Stimulated activated naive CD8-positive, alpha-beta T cell treated with anti-CD3 and anti-CD28 coated beads, Interleukin-15, amount 100 ng/mL, for 72 hours (primary cell): Measurements from ENCODE around the gene ACTN1.

Source experiments
- ATAC-seq: fragments of 150-1000 bp; cut with Tn5 transposase; 2 replicates; pipeline ENCODE4 v1.10.0; 2021; ENCODE audit warnings: mild to moderate bottlenecking, moderate library complexity
- DNase-seq, 2 donors: peaks; one replicate each; pipeline ENCODE4 v3.0.0; 2021 to 2022
- H3K27ac Mint-ChIP-seq, 2 donors: one replicate each; pipeline ENCODE4 v1.8.0; 2022; ENCODE audit warnings: mild to moderate bottlenecking in 2 of 2, mixed read lengths in 2 of 2, moderate library complexity in 2 of 2
- H3K27me3 Mint-ChIP-seq: one replicate; pipeline ENCODE4 v1.8.0; 2022; ENCODE audit warnings: mixed read lengths
- H3K4me1 Mint-ChIP-seq: one replicate; pipeline ENCODE4 v1.8.0; 2022; ENCODE audit warnings: mild to moderate bottlenecking, mixed read lengths
- H3K4me3 Mint-ChIP-seq, 2 donors: one replicate each; pipeline ENCODE4 v1.8.0; 2022; ENCODE audit warnings: mild to moderate bottlenecking in 2 of 2, mixed read lengths in 2 of 2, moderate library complexity in 1 of 2
- H3K9me3 Mint-ChIP-seq, 2 donors: one replicate each; pipeline ENCODE4 v1.8.0; 2022; ENCODE audit warnings: mixed read lengths in 2 of 2

The ACTN1 gene

DNA sequence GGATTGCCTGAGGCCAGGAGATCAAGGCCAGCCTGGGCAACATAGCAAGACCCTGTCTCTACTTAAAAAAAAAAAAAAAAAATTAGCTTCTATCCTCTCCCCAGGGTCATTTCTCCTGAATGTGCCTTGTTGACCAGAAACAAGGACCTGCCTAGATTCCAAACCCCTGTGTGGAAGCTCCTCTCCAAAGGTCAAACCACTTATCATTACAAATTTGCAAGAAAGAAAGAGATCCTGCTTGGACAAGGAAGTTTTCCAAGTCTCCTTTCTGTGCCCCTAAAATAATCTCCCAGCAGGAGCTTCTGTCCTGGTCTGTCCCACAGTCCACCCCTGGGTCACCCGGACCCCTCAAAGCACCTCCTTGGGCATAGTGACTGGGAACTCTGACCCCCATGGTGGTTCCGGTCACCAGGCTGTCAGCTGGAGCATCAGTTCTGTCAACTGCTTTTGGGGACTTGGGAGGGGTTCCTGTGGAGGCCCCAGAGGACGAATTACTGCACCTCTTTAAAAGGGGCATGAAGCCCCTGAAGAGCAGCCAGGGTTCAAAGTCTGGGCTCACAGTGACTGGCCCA, 38.4 kb downstream of the ACTN1 start:
- no peak for DNase-seq
- Mint-ChIP-seq H3K27ac (peak overlapping the region; percentile 28 to 82), H3K27me3 (no peaks in the 10 kb centered on the region), H3K4me3 (no peak overlapping the region), H3K4me1 (peaks cover 99% of the 10 kb centered on the region), H3K9me3 (no peaks in the 10 kb centered on the region)
- ATAC-seq, result no peak

GRCh38 chr14:68939893-68940613, 39.0 kb downstream of the ACTN1 start:
- H3K9me3 Mint-ChIP-seq, result no peaks in the 10 kb centered on the region
- H3K27ac Mint-ChIP-seq, result peak overlapping the region; percentile 48 to 99
- peak; percentile 85 for ATAC-seq
- peaks cover 99% of the 10 kb centered on the region for H3K4me1 Mint-ChIP-seq
- H3K27me3 Mint-ChIP-seq, result no peaks in the 10 kb centered on the region
- peak overlapping the region; percentile 44 to 83 for H3K4me3 Mint-ChIP-seq
- peak in 1 of 2 donors; percentile 64 for DNase-seq

DNA sequence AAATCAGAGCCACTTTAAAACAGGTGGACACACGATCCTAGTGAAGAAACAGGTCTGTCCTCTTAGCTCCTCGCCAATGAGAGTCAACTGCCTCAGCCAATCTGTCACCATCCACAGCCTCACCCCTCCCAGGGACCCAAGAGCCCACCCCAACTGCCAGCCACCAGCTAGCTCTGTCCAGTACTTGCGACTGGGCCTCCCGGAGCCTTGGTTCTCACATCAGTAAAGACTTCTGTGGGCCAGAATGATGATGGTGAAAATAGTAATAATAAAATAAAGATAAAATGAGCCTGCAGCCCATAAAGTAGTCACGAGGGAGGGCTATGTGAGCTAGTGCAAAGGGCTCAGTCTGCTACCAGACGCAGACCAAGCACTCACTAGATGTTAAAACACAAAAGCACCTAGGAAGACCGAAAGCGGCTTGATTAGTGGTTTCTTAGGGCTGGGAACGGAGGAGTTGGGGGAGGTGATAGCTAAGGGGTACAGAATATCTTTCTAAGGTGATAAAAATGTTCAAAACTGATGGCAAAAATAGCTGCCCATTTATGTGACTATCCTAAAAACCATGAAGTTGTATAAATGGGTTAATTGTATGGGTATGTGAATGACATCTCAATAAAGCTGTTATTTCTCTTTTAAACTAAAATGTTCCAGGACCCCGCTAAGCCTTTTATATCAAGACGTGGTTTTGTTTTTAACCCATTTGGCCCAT, 39.8 kb downstream of the ACTN1 start:
- ATAC-seq, result peak; percentile 43
- no peaks in the 10 kb centered on the region for H3K9me3 Mint-ChIP-seq
- H3K4me3 Mint-ChIP-seq, result peak overlapping the region; percentile 30 to 83
- no peak for DNase-seq
- H3K27me3 Mint-ChIP-seq, result no peaks in the 10 kb centered on the region
- peaks cover 99% of the 10 kb centered on the region for H3K4me1 Mint-ChIP-seq
- H3K27ac Mint-ChIP-seq, result peak overlapping the region; percentile 83 to 99

GRCh38 chr14:68938271-68939150, 40.6 kb downstream of the ACTN1 start:
- H3K4me3 Mint-ChIP-seq, result peak overlapping the region; percentile 65 to 83
- no peak for ATAC-seq
- peaks cover 99% of the 10 kb centered on the region for H3K4me1 Mint-ChIP-seq
- no peaks in the 10 kb centered on the region for H3K27me3 Mint-ChIP-seq
- peak overlapping the region; percentile 83 to 99 for H3K27ac Mint-ChIP-seq
- no peak for DNase-seq
- H3K9me3 Mint-ChIP-seq, result no peaks in the 10 kb centered on the region

DNA sequence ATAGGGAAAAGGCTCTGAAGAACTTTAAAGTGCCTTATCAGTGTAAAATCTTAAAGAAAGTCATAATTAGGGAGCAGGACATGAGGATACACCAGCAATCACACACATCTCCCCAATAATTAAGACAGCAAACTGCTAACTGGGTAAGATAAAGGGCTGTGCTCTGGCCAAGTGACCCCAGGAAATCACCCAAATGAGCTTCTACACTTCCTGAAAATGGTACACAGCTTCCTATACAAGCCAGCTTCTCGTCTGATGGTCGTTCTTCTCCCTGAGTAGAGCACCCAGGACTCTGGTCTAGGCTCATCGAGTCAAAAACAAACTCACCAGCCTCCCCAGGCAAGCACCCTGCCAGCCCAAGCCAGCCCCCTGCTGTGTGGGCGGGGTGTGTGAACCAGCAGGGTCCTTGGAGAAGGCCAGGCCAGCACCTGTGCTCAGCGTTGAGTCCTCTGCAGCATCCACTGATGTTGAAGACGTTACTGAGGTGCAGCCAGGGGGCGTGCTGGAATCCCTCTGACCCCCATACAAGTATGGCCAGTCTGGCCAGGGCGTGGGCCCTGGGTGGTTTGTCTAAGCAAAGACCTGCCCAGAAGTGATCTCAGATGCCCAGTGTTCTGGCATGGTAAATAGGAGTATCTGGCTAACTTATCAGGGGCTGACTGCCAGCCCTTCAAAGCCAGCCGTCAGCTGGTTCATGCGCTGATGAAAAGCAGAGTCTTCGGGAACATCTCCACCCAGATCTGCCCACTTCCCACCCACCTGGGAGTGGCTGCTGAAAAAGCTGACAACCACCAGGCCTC, 41.4 kb downstream of the ACTN1 start:
- no peaks in the 10 kb centered on the region for H3K9me3 Mint-ChIP-seq
- H3K27ac Mint-ChIP-seq, result peak overlapping the region; percentile 71 to 99
- peaks cover 99% of the 10 kb centered on the region for H3K4me1 Mint-ChIP-seq
- H3K27me3 Mint-ChIP-seq, result no peaks in the 10 kb centered on the region
- ATAC-seq, result peak; percentile 61
- H3K4me3 Mint-ChIP-seq, result peak overlapping the region; percentile 65 to 83
- peak; percentile 43 to 46 for DNase-seq

DNA sequence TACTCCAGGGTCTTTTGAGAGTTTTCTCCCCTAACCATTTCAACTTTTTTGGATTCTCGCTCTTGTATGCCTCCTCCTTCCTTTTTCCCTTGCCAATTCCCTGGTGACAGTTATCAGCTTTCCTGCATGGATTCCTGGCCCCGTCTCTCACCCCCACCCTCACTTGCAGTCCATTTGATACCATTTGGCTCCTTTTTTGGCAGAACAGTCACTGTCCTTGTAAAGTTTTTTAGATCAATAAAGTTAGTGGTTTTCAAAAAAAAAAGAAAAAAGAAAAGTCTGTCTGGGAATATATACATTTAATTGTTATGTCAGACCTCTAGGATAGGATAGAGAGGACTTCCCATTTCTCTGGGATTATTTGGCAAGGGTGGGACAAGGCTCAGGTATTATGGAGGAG, 42.1 kb downstream of the ACTN1 start:
- Mint-ChIP-seq H3K4me1 (peaks cover 99% of the 10 kb centered on the region), H3K27me3 (no peaks in the 10 kb centered on the region), H3K27ac (peak overlapping the region in 1 of 2 donors; percentile 99), H3K9me3 (no peaks in the 10 kb centered on the region), H3K4me3 (no peak overlapping the region)
- ATAC-seq (no peak), DNase-seq (no peak)

GRCh38 chr14:68936476-68936875, 42.6 kb downstream of the ACTN1 start:
- H3K4me1 Mint-ChIP-seq, result peaks cover 99% of the 10 kb centered on the region
- peak overlapping the region; percentile 38 to 43 for H3K27ac Mint-ChIP-seq
- no peaks in the 10 kb centered on the region for H3K27me3 Mint-ChIP-seq

DNA sequence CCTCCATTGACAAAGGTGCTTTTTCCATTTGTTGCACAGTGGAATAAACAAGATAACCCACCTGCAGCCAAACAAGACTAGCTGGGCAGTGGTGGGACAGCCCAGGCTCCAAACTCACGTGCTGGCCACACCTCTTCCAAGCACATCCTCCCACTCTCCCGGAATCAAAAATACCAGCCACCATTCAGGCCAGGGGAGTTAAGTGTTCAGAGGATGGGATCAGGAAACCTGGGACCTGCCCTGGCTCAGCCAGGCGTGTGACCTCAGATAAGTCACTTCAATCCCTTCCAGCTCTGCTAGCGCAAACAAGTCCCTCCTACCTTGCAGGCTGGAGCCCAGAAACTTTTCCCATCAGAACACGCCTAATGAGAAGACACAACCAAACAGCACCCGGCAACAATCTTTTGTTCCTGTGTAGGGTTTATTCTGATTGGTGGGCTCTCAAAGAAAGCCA, 43.3 kb downstream of the ACTN1 start:
- DNase-seq, result no peak
- no peaks in the 10 kb centered on the region for H3K27me3 Mint-ChIP-seq
- ATAC-seq, result no peak
- peaks cover 100% of the 10 kb centered on the region for H3K4me1 Mint-ChIP-seq
- H3K4me3 Mint-ChIP-seq, result peak overlapping the region in 1 of 2 donors; percentile 22
- peak overlapping the region; percentile 38 to 43 for H3K27ac Mint-ChIP-seq
- no peaks in the 10 kb centered on the region for H3K9me3 Mint-ChIP-seq

More at GRCh38 chr14:68936476-68936875, 42.6 kb downstream of the ACTN1 start:
- no peak overlapping the region for H3K4me3 Mint-ChIP-seq
- ATAC-seq (no peak), DNase-seq (no peak)
- H3K9me3 Mint-ChIP-seq, result no peaks in the 10 kb centered on the region

DNA sequence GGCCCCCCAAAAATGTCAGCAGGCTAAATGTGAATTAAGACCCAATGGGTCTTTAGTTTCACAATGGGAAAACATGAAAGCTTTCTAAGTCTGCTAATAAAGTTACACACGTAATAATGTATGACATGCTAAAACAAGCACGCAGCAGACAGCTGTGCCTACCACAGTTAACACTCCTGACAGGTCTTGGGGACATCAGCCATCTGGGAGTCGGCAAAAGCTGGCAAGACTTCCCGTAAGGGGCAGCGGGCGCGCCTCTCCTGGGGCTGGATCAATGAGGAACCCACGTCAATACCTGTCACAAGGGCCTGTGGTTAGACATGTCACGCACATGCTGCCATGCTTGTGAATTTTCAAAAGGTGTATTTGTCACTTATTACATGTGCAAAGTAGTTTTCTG, 45.0 kb downstream of the ACTN1 start:
- Mint-ChIP-seq H3K27ac (peak overlapping the region; percentile 89 to 94), H3K9me3 (no peaks in the 10 kb centered on the region), H3K4me1 (peaks cover 97% of the 10 kb centered on the region), H3K4me3 (peak overlapping the region; percentile 26 to 44), H3K27me3 (no peaks in the 10 kb centered on the region)
- ATAC-seq (peak; percentile 22), DNase-seq (no peak)

GRCh38 chr14:68932686-68933085, 46.4 kb downstream of the ACTN1 start:
- no peak overlapping the region for H3K4me3 Mint-ChIP-seq
- DNase-seq (no peak), ATAC-seq (no peak)
- H3K9me3 Mint-ChIP-seq, result no peaks in the 10 kb centered on the region
- peak overlapping the region in 1 of 2 donors; percentile 12 for H3K27ac Mint-ChIP-seq
- peaks cover 97% of the 10 kb centered on the region for H3K4me1 Mint-ChIP-seq
- H3K27me3 Mint-ChIP-seq, result no peaks in the 10 kb centered on the region

DNA sequence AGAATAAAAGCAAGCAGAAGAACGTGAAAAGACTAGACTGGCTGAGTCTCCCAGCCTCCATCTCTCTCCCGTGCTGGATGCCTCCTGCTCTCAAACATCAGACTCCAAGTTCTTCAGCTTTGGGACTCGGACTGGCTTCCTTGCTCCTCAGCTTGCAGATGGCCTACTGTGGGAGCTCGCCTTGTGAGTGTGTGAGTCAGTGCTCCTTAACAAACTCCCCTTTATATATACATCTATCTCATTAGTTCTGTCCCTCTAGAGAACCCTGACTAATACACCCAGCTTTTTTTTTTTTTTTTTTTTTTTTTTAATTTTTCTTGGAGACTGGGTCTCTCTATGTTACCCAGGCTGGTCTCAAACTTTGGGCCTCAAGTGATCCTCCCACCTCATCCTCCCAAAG, 46.9 kb downstream of the ACTN1 start:
- no peak for ATAC-seq
- Mint-ChIP-seq H3K4me3 (no peak overlapping the region), H3K4me1 (peaks cover 97% of the 10 kb centered on the region), H3K27ac (no peak overlapping the region), H3K9me3 (peaks cover 2 to 3% of the 10 kb centered on the region in 2 donors), H3K27me3 (no peaks in the 10 kb centered on the region)
- DNase-seq, result no peak

DNA sequence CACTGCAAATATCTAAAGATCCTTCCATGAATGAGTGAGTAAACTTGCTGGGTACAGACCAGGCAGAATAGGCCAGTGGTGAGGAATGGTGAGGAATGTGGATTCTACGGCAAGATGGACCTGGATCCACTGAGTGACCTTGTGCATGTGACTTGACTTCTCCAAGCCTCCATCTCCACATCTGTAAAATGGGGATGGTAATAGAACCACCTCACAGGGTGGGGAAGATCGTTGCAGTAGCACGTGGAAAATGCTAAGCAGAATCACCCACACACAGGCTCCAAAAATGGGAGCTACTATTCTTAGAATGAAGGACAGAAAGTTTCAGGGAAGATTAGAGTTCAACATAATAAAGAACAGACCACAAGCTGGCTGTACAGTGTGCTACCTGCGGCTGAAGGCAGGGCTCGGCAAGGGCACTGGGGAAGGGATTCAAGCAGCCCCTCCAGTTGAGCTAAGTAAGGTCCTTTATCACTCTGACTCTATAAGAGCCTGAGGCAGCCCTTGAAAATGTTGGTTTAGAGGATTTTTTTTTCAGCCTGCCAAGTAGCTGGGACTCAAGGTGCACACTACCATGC, 47.5 kb downstream of the ACTN1 start:
- peaks cover 8 to 10% of the 10 kb centered on the region in 2 donors for H3K9me3 Mint-ChIP-seq
- no peak for ATAC-seq
- peak overlapping the region in 1 of 2 donors; percentile 60 for H3K27ac Mint-ChIP-seq
- peaks cover 97% of the 10 kb centered on the region for H3K4me1 Mint-ChIP-seq
- H3K4me3 Mint-ChIP-seq, result no peak overlapping the region
- DNase-seq, result no peak
- H3K27me3 Mint-ChIP-seq, result no peaks in the 10 kb centered on the region

GRCh38 chr14:68931063-68931462, 48.0 kb downstream of the ACTN1 start:
- no peak for ATAC-seq
- peaks cover 96% of the 10 kb centered on the region for H3K4me1 Mint-ChIP-seq
- H3K27me3 Mint-ChIP-seq, result no peaks in the 10 kb centered on the region
- H3K27ac Mint-ChIP-seq, result peak overlapping the region in 1 of 2 donors; percentile 60
- no peak overlapping the region for H3K4me3 Mint-ChIP-seq
- no peak for DNase-seq
- peaks cover 12 to 15% of the 10 kb centered on the region in 2 donors for H3K9me3 Mint-ChIP-seq

DNA sequence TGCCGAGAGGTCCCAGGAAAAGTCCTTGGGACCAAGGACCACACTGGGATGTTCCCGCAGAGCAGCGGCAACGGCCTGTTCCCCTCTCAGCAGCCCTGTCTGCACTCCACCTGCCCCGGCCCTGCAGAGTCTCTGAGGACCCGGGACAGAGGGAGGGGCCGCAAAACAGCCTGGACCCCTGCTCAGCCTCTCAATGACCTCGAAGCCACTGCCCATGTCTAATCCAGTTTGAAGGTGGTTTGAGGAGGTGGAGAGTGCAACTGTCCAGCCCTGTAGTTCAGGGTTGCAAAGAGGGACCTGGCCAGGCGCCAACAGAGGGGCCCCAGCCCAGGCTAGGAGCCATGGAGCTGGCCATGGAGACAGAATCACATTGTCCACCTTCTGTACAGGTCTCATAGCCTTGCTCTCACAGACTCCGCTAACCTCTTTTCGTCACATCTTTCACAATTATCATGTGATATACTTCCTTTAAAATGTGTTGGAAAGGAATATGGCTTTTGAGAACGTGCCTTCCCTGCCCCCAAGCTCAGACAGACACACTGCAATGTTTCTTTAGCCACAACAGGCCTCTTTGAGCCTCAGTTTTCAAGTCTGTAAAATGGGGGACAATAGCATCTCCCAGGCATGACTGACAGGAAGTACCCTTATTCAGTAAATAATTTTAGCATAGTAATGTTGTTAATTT, 49.3 kb downstream of the ACTN1 start:
- Mint-ChIP-seq H3K9me3 (peaks cover 15 to 20% of the 10 kb centered on the region in 2 donors), H3K4me3 (peak overlapping the region in 1 of 2 donors; percentile 57), H3K4me1 (peaks cover 94% of the 10 kb centered on the region), H3K27ac (peak overlapping the region in 1 of 2 donors; percentile 95), H3K27me3 (no peaks in the 10 kb centered on the region)
- ATAC-seq (no peak), DNase-seq (no peak)
